Keratinocyte (primary cell): Measurements from ENCODE around the gene NKD1. TPM values are rescaled to one million over a fixed set of nuclear protein-coding genes. Genes with fewer than 3 reads are reported as not detected.

Experiments
- DNase-seq: peaks from one replicate; pipeline ENCODE4 v3.0.0-alpha.2; 2011; ENCODE audit warnings: low read depth, missing footprints, low spot score
- FAIRE-seq: peaks from 2 replicates; lab custom pipeline; 2011; peaks lifted over from hg19 to GRCh38; lab: Jason Lieb, UNC
- H2AFZ ChIP-seq: 2 replicates; pipeline ENCODE4 v1.6.0; 2012; ENCODE audit warnings: low read length, control low read depth, inconsistent platforms; ENCODE audit not compliant: control insufficient read depth
- H3K27ac ChIP-seq: 2 replicates; pipeline ENCODE4 v1.5.1; 2011; ENCODE audit warnings: low read length; ENCODE audit not compliant: control insufficient read depth, insufficient read depth
- H3K27me3 ChIP-seq: 3 replicates; pipeline ENCODE4 v1.6.0; 2011; ENCODE audit warnings: low read length; ENCODE audit not compliant: control insufficient read depth, insufficient read depth; ENCODE audit errors: extremely low read depth
- H3K36me3 ChIP-seq, 2 experiments: 2 replicates in 1 of 2; 3 replicates in 1 of 2; pipeline ENCODE4 v1.5.1; 2011; ENCODE audit warnings: low read length in 2 of 2, mild to moderate bottlenecking in 1 of 2; ENCODE audit not compliant: control insufficient read depth in 2 of 2, insufficient read depth in 2 of 2; ENCODE audit errors: extremely low read depth in 1 of 2
- H3K4me1 ChIP-seq: 3 replicates; pipeline ENCODE4 v1.5.1; 2011; ENCODE audit warnings: low read length; ENCODE audit not compliant: control insufficient read depth, insufficient read depth; ENCODE audit errors: extremely low read depth
- H3K4me2 ChIP-seq: 3 replicates; pipeline ENCODE4 v1.6.0; 2011; ENCODE audit warnings: low read depth, low read length; ENCODE audit not compliant: control insufficient read depth, insufficient read depth; ENCODE audit errors: extremely low read depth
- H3K4me3 ChIP-seq, 3 experiments: fragments of 200-600 bp in 1 of 3; sonication (generic) in 1 of 3; 2 replicates in 2 of 3; 3 replicates in 1 of 3; pipeline ENCODE4 v1.5.1; 2011 to 2016; ENCODE audit warnings: low read length in 3 of 3, mild to moderate bottlenecking in 3 of 3, control low read depth in 2 of 3, inconsistent platforms in 1 of 3, low read depth in 1 of 3, mixed read lengths in 1 of 3, mixed run types in 1 of 3, moderate library complexity in 1 of 3; ENCODE audit not compliant: control insufficient read depth in 2 of 3, insufficient read depth in 2 of 3; ENCODE audit errors: extremely low read depth in 1 of 3
- H3K79me2 ChIP-seq: 2 replicates; pipeline ENCODE4 v1.6.0; 2012; ENCODE audit warnings: low read length; ENCODE audit not compliant: control insufficient read depth, insufficient read depth
- H3K9ac ChIP-seq: 3 replicates; pipeline ENCODE4 v1.6.0; 2011; ENCODE audit warnings: low read length; ENCODE audit not compliant: control insufficient read depth, insufficient read depth; ENCODE audit errors: extremely low read depth
- H3K9me1 ChIP-seq: 3 replicates; pipeline ENCODE4 v1.6.0; 2011; ENCODE audit warnings: low read length; ENCODE audit not compliant: control insufficient read depth, insufficient read depth; ENCODE audit errors: extremely low read depth
- H3K9me3 ChIP-seq: 2 replicates; pipeline ENCODE4 v1.5.1; 2012; ENCODE audit warnings: low read depth, low read length; ENCODE audit not compliant: control insufficient read depth
- H4K20me1 ChIP-seq: 3 replicates; pipeline ENCODE4 v1.6.0; 2011; ENCODE audit warnings: low read length; ENCODE audit not compliant: control insufficient read depth, insufficient read depth; ENCODE audit errors: extremely low read depth
- EZH2 ChIP-seq: IDR thresholded peaks from one replicate; pipeline ENCODE4 v1.6.1; 2012; ENCODE audit warnings: inconsistent platforms, mild to moderate bottlenecking, low read length, moderate library complexity
- dilution Hi-C: fragments of 300-500 bp; cut with MboI; formaldehyde crosslinking; loops from one replicate; pipeline ENCODE4 v1.7.0; 2020; ENCODE audit warnings: low sequenced_read_pairs; ENCODE audit not compliant: extremely low pct_ligation_motif_present
- polyA plus RNA-seq, 5 experiments: library from polyadenylated mRNA; depleted of rRNA in 3 of 5; stranded (reverse) in 3 of 5; stranded (forward) in 1 of 5; unstranded in 1 of 5; fragments of >200 nt; gene quantifications; 1 replicate in 1 of 5; 2 replicates in 3 of 5; 3 replicates in 1 of 5; pipeline versions ENCODE4 v1.2.1 to v1.2.3, GENCODE V29; 2011 to 2012; ENCODE audit warnings: missing spikeins in 2 of 5, low read depth in 1 of 5, low replicate concordance in 1 of 5
- TF ChIP-seq, protein P1 (sequence below), 3 experiments: IDR thresholded peaks in 1 of 3; conservative IDR thresholded peaks in 1 of 3; optimal IDR thresholded peaks in 1 of 3; 2 replicates in 2 of 3; 3 replicates in 1 of 3; pipeline versions ENCODE3 to v1.5.1; 2011; ENCODE audit warnings: low read length in 3 of 3, mild to moderate bottlenecking in 3 of 3, moderate library complexity in 2 of 3, control low read depth in 1 of 3, inconsistent platforms in 1 of 3; ENCODE audit not compliant: insufficient read depth in 2 of 3; ENCODE audit errors: extremely low read depth in 1 of 3

Gene NKD1
- polyA plus RNA-seq, 1 donor (not counting 4 experiments of a cell fraction or from before 2014, with no cell fraction given) = 0.62 TPM

DNA sequence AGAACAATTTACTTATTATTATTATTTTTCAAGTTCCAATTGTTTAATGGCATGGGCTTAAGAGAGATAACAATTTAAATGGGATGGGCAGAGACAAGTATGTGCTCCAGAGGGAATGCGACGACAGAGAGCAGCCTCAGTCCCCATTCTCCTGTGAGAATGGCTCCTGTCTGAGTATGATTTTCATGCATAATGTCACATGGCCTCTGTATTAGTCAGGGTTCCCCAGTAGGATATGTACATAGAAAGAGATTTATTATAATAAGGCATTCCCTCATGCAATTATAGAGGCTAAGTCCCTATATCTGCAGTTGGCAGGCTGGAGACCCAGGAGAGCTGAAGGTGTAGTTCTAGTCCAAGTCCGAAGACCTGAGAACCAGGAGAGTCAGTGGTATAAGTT lies 22.9 kb upstream of the NKD1 start:
- H3K27ac ChIP-seq = no peak overlapping the region
- H3K79me2 ChIP-seq = no peaks in the 10 kb centered on the region
- H3K4me3 ChIP-seq = no peak overlapping the region
- no peaks in the 10 kb centered on the region for H4K20me1 ChIP-seq
- no peak for DNase-seq
- no peaks in the 10 kb centered on the region for H3K9me1 ChIP-seq
- no peaks in the 10 kb centered on the region for H3K36me3 ChIP-seq
- TF ChIP-seq EZH2 = no peak
- peaks cover 16% of the 10 kb centered on the region for H3K27me3 ChIP-seq
- peaks cover 2% of the 10 kb centered on the region for H3K9me3 ChIP-seq
- H2AFZ ChIP-seq = no peak overlapping the region
- no peak overlapping the region for H3K9ac ChIP-seq
- no peak for FAIRE-seq
- dilution Hi-C loops = no loop called here
- H3K4me2 ChIP-seq = no peak overlapping the region
- peaks cover under 1% of the 10 kb centered on the region for H3K4me1 ChIP-seq

DNA sequence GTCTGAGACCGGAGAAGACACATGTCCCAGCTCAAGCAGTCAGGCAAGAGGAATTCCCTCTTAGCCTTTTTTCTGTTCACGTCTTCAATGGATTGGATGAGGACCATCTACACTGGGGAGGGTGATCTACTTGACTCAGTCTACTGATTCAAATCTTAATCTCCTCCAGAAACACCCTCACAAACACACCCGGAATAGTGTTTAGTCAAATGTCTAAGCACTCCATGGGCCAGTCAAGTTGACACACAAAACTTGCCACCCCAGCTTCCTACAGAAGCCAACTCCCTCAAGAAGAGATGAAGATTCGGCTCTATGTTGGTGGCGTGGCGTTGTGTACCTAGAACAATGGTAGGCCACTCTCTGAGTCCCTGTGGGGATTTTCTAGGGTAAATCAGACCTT lies 22.5 kb upstream of the NKD1 start:
- TF ChIP-seq EZH2 = no peak
- TF ChIP-seq, protein P1, sequence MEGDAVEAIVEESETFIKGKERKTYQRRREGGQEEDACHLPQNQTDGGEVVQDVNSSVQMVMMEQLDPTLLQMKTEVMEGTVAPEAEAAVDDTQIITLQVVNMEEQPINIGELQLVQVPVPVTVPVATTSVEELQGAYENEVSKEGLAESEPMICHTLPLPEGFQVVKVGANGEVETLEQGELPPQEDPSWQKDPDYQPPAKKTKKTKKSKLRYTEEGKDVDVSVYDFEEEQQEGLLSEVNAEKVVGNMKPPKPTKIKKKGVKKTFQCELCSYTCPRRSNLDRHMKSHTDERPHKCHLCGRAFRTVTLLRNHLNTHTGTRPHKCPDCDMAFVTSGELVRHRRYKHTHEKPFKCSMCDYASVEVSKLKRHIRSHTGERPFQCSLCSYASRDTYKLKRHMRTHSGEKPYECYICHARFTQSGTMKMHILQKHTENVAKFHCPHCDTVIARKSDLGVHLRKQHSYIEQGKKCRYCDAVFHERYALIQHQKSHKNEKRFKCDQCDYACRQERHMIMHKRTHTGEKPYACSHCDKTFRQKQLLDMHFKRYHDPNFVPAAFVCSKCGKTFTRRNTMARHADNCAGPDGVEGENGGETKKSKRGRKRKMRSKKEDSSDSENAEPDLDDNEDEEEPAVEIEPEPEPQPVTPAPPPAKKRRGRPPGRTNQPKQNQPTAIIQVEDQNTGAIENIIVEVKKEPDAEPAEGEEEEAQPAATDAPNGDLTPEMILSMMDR (optimal IDR thresholded peaks at IDR 0.05 in 1 of 3, IDR thresholded peaks at IDR 0.05 in 1 of 3, conservative IDR thresholded peaks at IDR 0.05 in 1 of 3; ENCODE audit: extremely low read depth in 1 of 3, insufficient read depth in 2 of 3, low read length in 3 of 3) = no peak
- Histone ChIP-seq H3K79me2 (no peaks in the 10 kb centered on the region), H3K9me1 (no peaks in the 10 kb centered on the region), H3K4me3 (no peak overlapping the region), H3K4me1 (peaks cover 4% of the 10 kb centered on the region), H3K27me3 (peaks cover 16% of the 10 kb centered on the region), H2AFZ (no peak overlapping the region), H3K36me3 (no peaks in the 10 kb centered on the region), H3K4me2 (no peak overlapping the region), H3K9ac (no peak overlapping the region), H3K27ac (no peak overlapping the region), H3K9me3 (peaks cover 2% of the 10 kb centered on the region), H4K20me1 (no peaks in the 10 kb centered on the region)
- FAIRE-seq (no peak), DNase-seq (no peak)
- dilution Hi-C loops = no loop called here

DNA sequence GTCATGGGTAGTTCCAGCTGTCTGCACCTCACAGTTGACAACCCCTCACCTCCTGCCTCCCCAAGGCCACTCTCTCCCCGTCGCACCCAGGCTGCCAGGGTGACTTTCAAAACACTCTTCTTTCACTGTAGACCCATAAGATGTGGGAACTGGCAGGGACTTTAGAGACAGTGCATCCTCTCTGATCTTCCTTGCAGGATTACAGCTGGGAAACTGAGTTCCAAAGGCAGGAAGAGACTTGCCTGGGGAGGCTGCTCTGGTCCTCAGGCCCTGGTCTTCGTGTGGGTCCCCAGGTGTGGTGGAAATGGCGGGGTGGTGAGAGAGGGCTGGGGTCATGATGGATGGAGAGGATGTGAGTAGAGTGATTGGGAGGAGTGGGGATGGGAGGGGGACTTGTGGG lies 21.9 kb upstream of the NKD1 start:
- no peak overlapping the region for H3K4me2 ChIP-seq
- DNase-seq (no peak), FAIRE-seq (no peak)
- peaks cover 8% of the 10 kb centered on the region for H3K4me1 ChIP-seq
- H2AFZ ChIP-seq = no peak overlapping the region
- no peak for TF ChIP-seq EZH2
- TF ChIP-seq, protein P1 (optimal IDR thresholded peaks at IDR 0.05 in 1 of 3, IDR thresholded peaks at IDR 0.05 in 1 of 3, conservative IDR thresholded peaks at IDR 0.05 in 1 of 3; ENCODE audit: extremely low read depth in 1 of 3, insufficient read depth in 2 of 3, low read length in 3 of 3) = no peak
- H3K9me1 ChIP-seq = no peaks in the 10 kb centered on the region
- H3K79me2 ChIP-seq = no peaks in the 10 kb centered on the region
- H3K27ac ChIP-seq = no peak overlapping the region
- no peaks in the 10 kb centered on the region for H3K36me3 ChIP-seq
- peaks cover 15% of the 10 kb centered on the region for H3K27me3 ChIP-seq
- peaks cover 2% of the 10 kb centered on the region for H3K9me3 ChIP-seq
- H3K9ac ChIP-seq = no peak overlapping the region
- dilution Hi-C loops = no loop called here
- H4K20me1 ChIP-seq = no peaks in the 10 kb centered on the region
- H3K4me3 ChIP-seq = no peak overlapping the region
